ENCODE results near the gene MMP7. TPM values are rescaled to one million over a fixed set of nuclear protein-coding genes. Genes with fewer than 3 reads are reported as not detected.

Gene MMP7, protein sequence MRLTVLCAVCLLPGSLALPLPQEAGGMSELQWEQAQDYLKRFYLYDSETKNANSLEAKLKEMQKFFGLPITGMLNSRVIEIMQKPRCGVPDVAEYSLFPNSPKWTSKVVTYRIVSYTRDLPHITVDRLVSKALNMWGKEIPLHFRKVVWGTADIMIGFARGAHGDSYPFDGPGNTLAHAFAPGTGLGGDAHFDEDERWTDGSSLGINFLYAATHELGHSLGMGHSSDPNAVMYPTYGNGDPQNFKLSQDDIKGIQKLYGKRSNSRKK
- polyA plus RNA-seq (ENCODE audit: insufficient read length in 3 of 3): 10 to 100 TPM; 22.6 to 29.0 (median 27.2) TPM
- long read RNA-seq, donor 1, transcript MMP7-201 (6 exons, 1,125 nt): major isoform, 10 of 11 reads
- long read RNA-seq, donor 1, partial matches to known transcripts: 0 of 11 reads
- long read RNA-seq, donor 1, other reads (novel, unspliced or antisense): 0 of 11 reads
- long read RNA-seq, donor 2, transcript MMP7-201 (6 exons, 1,125 nt): major isoform, 15 of 16 reads
- long read RNA-seq, donor 2, partial matches to known transcripts: 0 of 16 reads
- long read RNA-seq, donor 2, other reads (novel, unspliced or antisense): 0 of 16 reads
- long read RNA-seq, donor 3, transcript MMP7-201 (6 exons, 1,125 nt): major isoform, 13 of 14 reads
- long read RNA-seq, donor 3, partial matches to known transcripts: 0 of 14 reads
- long read RNA-seq, donor 3, other reads (novel, unspliced or antisense): 0 of 14 reads
- long read RNA-seq, donor 4, transcript MMP7-201 (6 exons, 1,125 nt): major isoform, 9 of 9 reads
- long read RNA-seq, donor 4, partial matches to known transcripts: 0 of 9 reads
- long read RNA-seq, donor 4, other reads (novel, unspliced or antisense): 0 of 9 reads
- long read RNA-seq, donor 5, partial matches to known transcripts: 0 of 3 reads
- long read RNA-seq, donor 5, other reads (novel, unspliced or antisense): 0 of 3 reads
- long read RNA-seq, donor 6, transcript MMP7-201 (6 exons, 1,125 nt): major isoform, 10 of 10 reads
- long read RNA-seq, donor 6, partial matches to known transcripts: 0 of 10 reads
- long read RNA-seq, donor 6, other reads (novel, unspliced or antisense): 0 of 10 reads
- long read RNA-seq, donor 7, transcript MMP7-201 (6 exons, 1,125 nt): major isoform, 17 of 18 reads
- long read RNA-seq, donor 7, partial matches to known transcripts: 0 of 18 reads
- long read RNA-seq, donor 7, other reads (novel, unspliced or antisense): 0 of 18 reads
- long read RNA-seq, donor 8: 0 reads
- long read RNA-seq, donor 9, transcript MMP7-201 (6 exons, 1,125 nt): major isoform, 15 of 15 reads
- long read RNA-seq, donor 9, partial matches to known transcripts: 0 of 15 reads
- long read RNA-seq, donor 9, other reads (novel, unspliced or antisense): 0 of 15 reads
- long read RNA-seq, donor 10, transcript MMP7-201 (6 exons, 1,125 nt): major isoform, 14 of 14 reads
- long read RNA-seq, donor 10, partial matches to known transcripts: 0 of 14 reads
- long read RNA-seq, donor 10, other reads (novel, unspliced or antisense): 0 of 14 reads
- long read RNA-seq, donor 11, transcript MMP7-201 (6 exons, 1,125 nt): major isoform, 17 of 17 reads
- long read RNA-seq, donor 11, partial matches to known transcripts: 0 of 17 reads
- long read RNA-seq, donor 11, other reads (novel, unspliced or antisense): 0 of 17 reads
- long read RNA-seq, donor 12, transcript MMP7-201 (6 exons, 1,125 nt): major isoform, 12 of 12 reads
- long read RNA-seq, donor 12, partial matches to known transcripts: 0 of 12 reads
- long read RNA-seq, donor 12, other reads (novel, unspliced or antisense): 0 of 12 reads
- long read RNA-seq, donor 13, transcript MMP7-201 (6 exons, 1,125 nt): major isoform, 6 of 6 reads
- long read RNA-seq, donor 13, partial matches to known transcripts: 0 of 6 reads
- long read RNA-seq, donor 13, other reads (novel, unspliced or antisense): 0 of 6 reads
- long read RNA-seq, donor 14: 0 reads
- long read RNA-seq, donor 15, transcript MMP7-201 (6 exons, 1,125 nt): major isoform, 9 of 9 reads
- long read RNA-seq, donor 15, partial matches to known transcripts: 0 of 9 reads
- long read RNA-seq, donor 15, other reads (novel, unspliced or antisense): 0 of 9 reads
- long read RNA-seq, donor 16, transcript MMP7-201 (6 exons, 1,125 nt): major isoform, 16 of 16 reads
- long read RNA-seq, donor 16, partial matches to known transcripts: 0 of 16 reads
- long read RNA-seq, donor 16, other reads (novel, unspliced or antisense): 0 of 16 reads

DNA sequence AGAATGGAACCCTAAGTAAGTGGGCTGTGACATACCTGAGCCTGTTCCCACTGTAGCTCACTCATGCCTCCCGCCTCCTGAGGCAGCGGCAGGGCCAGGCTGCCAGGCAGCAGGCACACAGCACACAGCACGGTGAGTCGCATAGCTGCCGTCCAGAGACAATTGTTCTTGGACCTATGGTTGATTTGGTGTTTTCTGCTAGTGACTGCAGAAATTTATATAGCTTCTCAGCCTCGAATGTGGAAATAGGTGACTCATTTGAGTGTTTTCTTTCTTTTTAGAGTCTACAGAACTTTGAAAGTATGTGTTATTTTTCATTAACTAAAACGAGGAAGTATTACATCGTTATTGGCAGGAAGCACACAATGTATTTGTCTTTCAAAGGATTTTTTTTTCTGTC, at the start of gene MMP7:
TSS of gene MMP7 (minus strand) at position 190 of the 400 bp plus-strand sequence. CDS start at position 143, 47 bp downstream.
- no peak for DNase-seq

DNA sequence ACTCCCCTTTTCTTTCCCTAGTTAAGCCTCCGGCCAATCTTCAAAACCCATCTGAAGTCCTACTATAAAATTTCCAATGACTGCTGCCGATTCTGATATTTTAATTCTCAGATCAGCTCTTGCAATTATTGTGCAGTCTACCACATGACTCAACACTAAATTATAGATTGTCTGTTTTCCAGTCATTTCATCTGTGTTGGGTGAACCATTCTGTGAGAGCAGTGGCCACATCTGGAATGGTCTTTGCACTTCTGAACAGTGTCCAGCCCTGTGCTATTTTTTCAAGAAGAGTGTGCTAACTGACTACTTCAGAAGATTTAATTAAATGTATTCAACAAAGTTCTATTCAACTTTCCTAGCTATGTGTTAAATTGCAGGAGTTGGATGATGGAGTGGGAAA, 47.2 kb upstream of the MMP7 start:
- DNase-seq: no peak

DNA sequence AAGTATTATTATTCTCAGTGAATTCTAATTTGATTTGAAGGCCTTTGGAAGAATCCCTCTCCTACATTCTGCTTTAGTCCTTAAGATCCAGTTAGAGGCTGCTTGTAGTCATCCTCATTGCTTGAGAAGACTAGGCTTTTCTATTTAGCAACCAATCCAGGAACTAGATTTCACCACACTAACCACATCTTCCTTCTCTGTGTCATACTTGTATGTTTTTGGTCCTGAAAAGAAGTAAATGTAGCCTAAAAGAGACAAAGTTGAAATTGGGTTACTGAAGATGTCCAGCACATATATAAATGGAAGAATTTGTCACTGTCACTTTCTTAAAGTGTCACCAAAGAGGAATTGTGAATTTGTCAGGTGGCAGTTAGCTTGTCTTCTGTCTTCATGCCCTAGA, 46.6 kb upstream of the MMP7 start:
- DNase-seq: no peak

DNA sequence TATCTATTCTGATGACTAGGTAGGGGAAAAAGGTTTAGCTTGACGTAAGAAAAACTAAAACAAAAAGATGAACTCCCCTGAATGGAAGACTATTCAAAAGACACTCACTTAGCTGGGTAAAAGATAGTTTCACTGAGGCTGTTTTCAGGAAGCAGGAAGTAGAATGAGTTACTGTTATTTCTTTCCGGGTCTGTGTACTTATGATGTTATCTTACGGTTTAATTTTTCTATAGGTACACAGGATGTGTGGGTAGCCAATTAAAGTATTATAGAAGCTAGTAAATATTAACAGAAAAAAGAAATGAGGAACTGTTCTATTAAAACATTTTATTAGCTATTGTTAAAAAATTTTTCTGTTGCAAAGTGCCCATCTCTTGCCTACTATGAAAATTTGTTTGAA, 45.8 kb upstream of the MMP7 start:
- no peak for DNase-seq

DNA sequence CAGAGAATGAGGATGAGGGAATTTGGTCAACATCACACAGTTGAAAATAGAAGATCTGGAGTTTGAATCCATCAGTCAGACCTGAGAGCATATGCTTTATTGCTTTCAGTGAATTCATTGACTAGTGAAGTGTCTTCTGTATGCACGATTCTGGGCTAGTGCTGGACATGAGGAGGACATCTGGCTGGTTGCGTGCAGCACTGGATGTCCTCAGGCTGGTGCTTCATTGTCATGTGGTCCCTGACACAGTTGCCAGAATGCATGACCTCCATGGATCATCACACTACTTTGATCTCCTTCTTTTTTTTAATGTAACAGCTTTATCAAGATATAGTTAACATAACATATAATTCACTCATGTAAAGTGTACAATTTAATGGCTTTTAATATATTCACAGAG, 44.5 kb upstream of the MMP7 start:
- DNase-seq: no peak

DNA sequence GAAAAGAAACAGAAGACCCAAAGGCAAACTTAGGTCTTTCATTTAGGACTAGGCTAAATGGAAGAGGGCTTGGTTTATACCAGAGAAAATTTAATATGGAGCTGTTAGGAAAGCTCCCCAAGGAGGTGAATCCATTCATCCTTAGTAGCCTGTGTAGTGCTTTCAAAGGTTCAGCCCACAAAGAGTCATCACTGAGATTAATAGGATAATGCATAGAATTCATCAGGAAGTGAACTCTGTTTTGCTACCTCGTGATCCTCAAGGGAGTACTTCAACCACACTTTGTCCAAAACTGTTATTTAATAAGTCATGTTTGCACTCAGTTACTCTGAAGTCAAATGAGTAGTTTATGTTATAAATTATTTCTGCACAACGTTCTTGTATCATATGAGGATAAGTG, 43.3 kb upstream of the MMP7 start:
- no peak for DNase-seq

DNA sequence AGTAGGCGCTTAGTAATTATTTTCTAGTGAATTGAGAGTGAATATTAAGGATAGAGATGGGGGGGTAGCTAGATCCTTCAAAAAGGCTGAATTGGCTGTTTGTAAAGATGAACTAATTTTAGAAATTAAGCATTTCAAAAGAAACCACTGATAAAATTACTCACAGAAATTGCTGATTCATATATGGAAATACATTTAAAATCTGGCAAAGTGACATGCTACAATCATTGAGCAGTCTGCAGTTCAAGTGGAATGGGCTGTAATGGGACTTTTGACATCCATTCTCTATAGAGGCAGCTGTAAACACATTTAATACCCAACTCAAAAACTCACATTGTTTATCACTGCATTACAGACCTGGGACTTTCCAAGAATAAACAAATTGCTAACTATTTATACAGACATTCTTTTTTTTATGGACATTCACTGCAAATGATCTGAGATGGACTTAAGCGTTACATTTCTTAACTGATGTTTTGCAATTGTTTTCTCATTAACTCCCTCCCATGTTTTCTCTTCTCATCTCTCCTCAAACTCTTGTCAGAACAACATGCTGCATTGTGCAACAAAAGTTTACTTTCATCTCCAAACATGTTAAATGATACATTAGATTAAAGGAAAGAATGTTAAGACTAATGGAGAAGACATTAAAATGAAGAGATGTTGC, 42.1 kb upstream of the MMP7 start:
- DNase-seq: no peak

DNA sequence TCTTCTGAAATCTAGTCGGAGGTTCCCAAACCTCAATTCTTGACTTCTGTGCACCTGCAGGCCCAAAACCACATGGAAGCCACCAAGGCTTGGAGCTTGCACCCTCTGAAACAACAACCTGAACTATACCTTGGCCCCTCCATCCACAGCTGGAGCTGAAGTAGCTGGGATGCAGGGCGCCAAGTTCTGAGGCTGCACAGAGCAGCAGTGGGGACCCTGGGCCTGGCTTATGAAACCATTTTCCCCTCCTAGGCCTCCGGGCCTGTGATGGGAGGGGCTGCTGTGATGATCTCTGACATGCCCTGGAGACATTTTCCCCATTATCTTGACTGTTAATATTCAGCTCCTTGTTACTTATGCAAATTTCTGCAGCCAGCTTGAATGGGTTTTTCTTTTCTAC, 38.3 kb upstream of the MMP7 start:
- no peak for DNase-seq

DNA sequence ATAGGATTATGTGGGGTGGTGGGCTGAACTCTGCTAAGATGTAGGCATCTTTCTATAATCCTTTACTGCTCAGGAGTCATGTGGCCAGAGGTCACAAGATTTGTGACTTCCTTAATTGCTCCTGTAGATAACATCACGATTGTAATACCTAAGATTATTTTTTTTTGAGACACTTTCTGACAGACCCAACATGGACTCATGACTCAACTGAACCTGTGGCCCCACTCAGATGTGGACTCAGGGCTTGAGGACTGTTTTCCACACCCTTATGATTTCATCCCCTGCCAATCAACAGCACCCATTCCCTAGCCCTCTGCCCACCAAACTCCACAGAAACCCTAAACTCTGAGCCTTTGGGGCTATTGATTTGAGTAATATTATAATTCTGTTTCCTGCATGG, 35.6 kb upstream of the MMP7 start:
- DNase-seq: no peak

DNA sequence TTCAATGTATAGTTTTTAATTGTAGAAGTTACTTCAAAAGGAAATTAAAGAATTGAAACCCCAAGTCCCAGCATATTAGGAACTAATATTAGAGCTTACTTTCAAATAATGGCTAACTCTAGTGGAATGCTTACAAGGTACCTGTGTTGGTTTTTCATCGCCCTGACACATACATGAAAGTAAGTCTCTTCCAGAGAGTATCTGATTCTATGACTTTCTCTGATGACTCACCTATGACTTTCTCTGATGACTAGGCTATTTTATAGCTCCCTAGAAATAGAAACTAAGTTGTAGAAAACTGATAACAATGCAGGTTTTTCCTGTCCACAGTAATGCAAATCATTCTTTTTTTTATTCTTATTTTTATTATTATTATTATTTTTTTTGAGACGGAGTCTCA, 33.6 kb upstream of the MMP7 start:
- DNase-seq: no peak

DNA sequence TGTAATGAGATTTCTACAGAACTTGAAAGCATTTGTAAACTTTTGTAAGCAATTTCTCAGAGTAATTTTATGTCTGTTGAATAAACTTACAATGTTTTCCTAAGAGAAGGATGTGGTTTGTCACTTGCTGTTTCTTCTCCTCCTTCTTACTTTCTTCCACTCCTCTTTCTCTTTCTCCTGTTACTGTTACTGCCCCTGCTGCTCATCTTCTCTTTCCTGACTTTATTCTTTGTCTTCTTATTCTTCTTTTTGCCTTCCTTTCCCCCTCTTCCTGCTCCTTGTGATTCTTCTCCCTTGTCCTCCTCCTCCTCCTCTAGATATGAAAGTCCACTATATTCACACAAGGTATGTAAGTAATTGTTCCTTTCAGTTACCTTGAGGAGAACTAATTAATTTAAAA, 31.1 kb upstream of the MMP7 start:
- no peak for DNase-seq

DNA sequence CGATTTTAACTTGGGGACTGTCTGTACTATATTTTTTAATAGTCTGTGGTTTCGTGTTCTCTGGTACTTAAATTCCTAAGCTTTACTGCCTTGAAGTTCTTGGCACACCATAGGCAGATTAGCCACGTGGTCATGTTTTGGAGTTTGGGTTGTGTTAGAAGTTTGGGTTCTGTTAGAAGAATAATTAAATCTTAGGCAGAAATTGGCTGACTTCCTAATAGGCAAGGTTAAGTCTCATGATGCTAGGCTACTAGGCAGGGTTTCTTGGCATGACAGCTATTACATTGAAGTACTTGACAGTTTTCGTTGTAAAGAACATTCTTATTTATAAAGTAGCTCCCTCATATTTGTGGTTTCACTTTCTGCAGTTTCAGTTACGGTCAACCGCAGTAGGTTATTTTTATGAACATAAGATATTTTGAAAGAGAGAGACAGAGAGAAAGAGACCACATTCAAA, 30.0 kb upstream of the MMP7 start:
- no peak for DNase-seq

DNA sequence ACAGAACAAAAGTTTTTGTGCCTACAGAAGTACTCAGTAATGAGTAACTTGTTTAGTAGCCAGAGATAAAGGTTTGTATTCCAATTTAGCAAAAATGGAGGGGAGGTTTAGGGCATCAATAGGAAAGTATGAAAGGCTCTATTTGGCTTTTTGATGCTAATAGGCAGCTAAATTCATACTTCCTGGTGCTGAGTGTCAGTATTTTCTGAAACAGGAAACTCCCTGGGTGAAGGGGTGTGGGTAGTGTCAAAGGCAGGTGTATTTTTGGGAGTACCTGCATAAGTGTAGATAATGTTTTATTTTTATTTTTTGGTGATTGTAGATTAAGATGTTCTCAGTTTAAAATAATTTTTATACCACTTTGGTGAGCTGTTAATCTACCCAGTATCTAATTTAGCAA, 29.3 kb upstream of the MMP7 start:
- DNase-seq: no peak

DNA sequence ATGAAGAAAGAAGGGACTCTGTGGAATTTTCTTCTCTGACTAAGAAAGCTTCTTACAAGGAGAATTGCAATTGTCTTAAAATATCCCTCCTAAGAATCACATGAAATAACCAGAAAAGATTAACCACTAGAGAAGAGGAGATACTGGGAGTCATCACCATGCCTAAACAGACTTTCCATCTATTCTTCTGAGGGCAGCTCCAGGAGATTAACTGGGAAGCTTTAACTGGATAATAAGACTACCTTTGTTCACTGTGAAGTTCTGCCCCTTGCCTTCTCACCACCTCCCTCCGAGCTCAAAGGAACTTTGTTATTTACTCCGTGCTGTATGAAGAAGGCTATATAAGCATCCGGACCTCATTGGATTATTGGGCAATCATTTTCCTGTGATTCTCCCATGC, 24.5 kb upstream of the MMP7 start:
- DNase-seq: no peak

DNA sequence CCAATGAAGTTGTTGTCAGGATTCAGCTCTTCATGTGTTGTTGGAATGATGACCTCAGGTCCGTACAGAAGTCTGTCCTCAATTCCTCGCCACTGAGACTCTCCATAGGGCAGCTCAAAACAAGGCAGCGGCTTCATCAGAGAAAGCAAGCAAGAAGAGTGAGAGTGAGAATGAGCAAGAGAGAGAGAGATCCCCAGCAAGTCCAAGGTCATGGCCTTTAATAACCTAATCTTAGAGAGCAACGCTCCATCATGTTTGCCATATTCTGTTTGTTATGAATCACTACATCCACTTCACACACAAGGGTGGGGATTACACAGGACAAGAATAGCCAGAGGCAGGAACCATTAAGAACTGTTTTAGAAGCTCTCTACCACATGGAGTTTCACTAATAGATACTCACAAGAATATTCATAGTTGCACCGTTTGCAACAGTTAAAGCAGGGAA, 23.3 kb upstream of the MMP7 start:
- no peak for DNase-seq

DNA sequence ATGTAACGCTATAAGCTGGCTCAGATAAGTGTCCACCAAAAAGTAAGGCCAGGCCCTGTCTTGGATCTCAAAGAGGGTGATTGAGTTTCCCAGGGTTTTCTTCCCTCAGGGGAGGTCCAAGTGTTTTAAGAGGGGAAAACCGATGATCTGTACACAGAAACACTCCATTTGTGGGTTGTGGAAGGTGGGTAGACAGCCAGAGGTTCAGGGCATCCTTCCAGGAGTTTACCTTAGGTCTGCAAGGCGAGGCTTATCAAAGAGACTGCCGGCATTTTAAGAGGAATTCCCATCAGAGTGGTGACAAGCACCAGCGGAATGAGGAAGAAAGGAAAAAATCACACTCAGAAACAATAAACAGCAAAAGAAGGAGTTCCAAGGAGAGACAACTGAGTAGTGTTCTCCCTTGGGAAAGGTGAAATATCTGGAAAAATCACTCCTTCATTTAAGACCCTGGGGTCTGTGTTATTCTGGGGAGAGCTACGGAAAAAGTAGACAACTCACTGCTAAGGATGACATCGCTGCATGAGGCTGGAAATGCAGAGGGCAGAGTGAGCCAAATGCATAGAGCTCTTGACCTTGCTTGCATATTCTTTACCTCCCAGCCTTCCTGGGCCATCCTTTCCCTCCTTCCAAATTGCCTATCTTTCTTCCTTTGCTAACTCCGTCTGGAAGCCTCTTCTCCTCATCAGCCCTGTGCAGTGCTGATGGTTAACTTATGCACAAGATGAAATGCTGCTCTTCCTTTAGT, 22.1 kb upstream of the MMP7 start:
- DNase-seq: no peak

DNA sequence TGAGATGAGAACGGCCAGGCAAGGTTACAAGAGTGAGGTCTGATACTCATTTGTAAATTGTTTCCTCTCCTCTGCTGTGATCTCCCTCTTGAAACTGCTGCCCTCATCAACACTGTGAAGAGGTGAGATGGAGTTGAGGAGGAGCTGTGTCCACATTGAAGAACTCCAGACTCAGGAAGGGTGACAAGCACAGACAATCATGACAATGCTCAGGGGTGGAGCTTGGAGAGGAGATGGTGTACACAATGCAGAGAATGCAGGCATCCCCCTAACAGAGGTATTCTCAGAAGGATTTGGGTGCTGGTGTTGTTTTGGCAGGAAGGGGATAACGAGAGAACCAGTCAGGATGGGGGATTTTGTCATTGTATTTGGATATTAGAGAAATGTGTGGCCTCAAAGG, 21.5 kb upstream of the MMP7 start:
- DNase-seq: no peak

DNA sequence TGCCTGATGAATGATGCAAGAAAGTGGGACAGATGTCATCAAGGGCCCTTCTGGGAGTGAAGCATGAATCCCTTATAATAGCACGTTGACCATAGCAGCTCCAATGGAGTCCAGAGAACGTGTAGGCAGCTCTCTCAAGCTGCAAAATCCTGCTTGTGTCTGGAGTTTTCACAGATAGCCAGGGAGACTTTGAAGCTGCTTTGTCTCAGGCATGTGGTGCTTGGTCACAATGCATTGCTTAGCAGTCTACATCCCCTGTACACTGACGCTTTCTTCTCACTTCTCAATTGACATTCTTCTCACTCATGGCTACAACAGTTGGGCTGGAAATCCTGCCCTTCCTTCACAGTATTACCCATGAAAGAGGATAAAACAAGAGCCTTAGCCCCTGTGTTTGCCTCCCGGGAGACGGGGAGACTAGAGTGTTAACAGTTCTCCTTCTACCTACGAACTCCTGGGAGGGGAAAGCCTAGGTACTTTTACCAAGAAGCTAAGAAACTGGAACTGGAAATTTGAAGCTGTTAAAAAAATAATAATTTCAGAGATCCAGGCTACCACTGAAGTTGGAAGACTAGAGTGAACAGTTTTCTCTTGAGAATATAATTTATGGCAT, 20.7 kb upstream of the MMP7 start:
- DNase-seq: no peak
